ENCODE data around the gene MLPH. TPM values are rescaled to one million over a fixed set of nuclear protein-coding genes. Genes with fewer than 3 reads are reported as not detected.

Gene MLPH
- total and polyA plus RNA-seq, 2 of the 13 experiments (the other 11 are each of a cell fraction or from before 2014, with no cell fraction given) = 0.12 TPM; not detected in 1

DNA sequence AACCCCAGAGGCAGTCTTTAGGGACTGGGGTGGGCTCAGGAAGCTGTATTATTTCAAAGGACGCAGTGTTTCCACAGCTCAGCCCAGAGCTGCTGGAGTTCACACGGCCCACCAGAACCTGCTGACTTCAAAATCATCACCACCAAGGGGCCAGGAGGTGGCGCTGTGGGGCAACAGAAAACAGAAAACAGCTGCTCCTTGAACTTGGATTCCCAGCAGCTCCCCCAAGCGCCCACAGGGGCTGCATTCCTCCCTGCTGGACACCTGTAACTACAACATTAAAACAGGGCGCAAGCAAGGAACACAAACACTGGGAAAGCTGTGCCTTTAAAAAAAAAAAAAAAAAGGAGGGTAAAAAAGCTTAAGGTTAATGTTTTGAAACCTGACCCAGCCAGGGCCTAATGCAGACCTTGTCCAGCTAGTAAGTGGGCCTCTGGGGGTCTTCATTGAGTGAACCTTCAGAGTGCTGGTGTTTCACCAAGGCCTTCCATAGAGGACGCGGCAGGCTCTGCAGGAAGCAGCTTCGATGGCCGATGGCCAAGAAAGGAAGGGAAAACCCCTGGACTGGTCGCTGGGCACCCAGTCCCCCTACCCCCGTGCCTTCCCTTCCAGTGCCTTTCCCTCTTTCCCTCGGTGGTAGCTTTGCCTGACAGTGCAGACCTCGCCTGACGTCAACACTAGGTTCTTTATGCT, 25.9 kb downstream of the MLPH start (continued):
- no peak for TF ChIP-seq CERS6 (CRISPR knock-in tag; IDR thresholded peaks at IDR 0.05)
- TF ChIP-seq RNF219 (CRISPR knock-in tag; IDR thresholded peaks at IDR 0.05) = no peak
- TF ChIP-seq, protein P1, sequence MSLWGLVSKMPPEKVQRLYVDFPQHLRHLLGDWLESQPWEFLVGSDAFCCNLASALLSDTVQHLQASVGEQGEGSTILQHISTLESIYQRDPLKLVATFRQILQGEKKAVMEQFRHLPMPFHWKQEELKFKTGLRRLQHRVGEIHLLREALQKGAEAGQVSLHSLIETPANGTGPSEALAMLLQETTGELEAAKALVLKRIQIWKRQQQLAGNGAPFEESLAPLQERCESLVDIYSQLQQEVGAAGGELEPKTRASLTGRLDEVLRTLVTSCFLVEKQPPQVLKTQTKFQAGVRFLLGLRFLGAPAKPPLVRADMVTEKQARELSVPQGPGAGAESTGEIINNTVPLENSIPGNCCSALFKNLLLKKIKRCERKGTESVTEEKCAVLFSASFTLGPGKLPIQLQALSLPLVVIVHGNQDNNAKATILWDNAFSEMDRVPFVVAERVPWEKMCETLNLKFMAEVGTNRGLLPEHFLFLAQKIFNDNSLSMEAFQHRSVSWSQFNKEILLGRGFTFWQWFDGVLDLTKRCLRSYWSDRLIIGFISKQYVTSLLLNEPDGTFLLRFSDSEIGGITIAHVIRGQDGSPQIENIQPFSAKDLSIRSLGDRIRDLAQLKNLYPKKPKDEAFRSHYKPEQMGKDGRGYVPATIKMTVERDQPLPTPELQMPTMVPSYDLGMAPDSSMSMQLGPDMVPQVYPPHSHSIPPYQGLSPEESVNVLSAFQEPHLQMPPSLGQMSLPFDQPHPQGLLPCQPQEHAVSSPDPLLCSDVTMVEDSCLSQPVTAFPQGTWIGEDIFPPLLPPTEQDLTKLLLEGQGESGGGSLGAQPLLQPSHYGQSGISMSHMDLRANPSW (CRISPR knock-in tag; IDR thresholded peaks at IDR 0.05; ENCODE audit: borderline replicate concordance) = no peak
- TF ChIP-seq ZNF543 (CRISPR knock-in tag; IDR thresholded peaks at IDR 0.05) = 0 out of 2 replicates have a peak, but pooled peaks have one; percentile 48
- TF ChIP-seq TFDP1 (CRISPR knock-in tag; IDR thresholded peaks at IDR 0.05; ENCODE audit: borderline replicate concordance) = no peak
- peak; percentile 38; the same call in 1 of the 2 replicates for TF ChIP-seq ZNF362 (CRISPR knock-in tag; IDR thresholded peaks at IDR 0.05; ENCODE audit: borderline replicate concordance)
- no peak; the same call in 1 of the 2 replicates for TF ChIP-seq CBFB (CRISPR knock-in tag; IDR thresholded peaks at IDR 0.05)
- peak; percentile 59 for TF ChIP-seq YY1 (IDR thresholded peaks at IDR 0.05; ENCODE audit: insufficient read depth, insufficient replicate concordance, low read depth, low read length)
- TF ChIP-seq FOSL2 (CRISPR knock-in tag; IDR thresholded peaks at IDR 0.05) = peak; percentile 60
- no peak for TF ChIP-seq NONO (IDR thresholded peaks at IDR 0.05)
- TF ChIP-seq NONO (CRISPR knock-in tag; conservative IDR thresholded peaks at IDR 0.05) = 0 out of 2 replicates have a peak, but pooled peaks have one; percentile 22
- TF ChIP-seq SMC3 (IDR thresholded peaks at IDR 0.05; ENCODE audit: low read length) = peak; percentile 98
- peak; percentile 42; the same call in 1 of the 2 replicates for TF ChIP-seq ZSCAN25 (CRISPR knock-in tag; IDR thresholded peaks at IDR 0.05)
- peak; percentile 81; the same call in 1 of the 2 replicates for TF ChIP-seq MIER2 (CRISPR knock-in tag; IDR thresholded peaks at IDR 0.05)
- TF ChIP-seq SSRP1 (CRISPR knock-in tag; IDR thresholded peaks at IDR 0.05) = no peak
